Endothelial cell of umbilical vein (primary cell): Measurements from ENCODE around the gene XPNPEP1.

Source experiments
- EZH2 ChIP-seq: IDR thresholded peaks from 2 replicates; pipeline ENCODE4 v1.6.1; 2012; ENCODE audit warnings: borderline replicate concordance, low read depth, mild to moderate bottlenecking, moderate library complexity, low read length, inconsistent platforms; ENCODE audit not compliant: severe bottlenecking
- FOS ChIP-seq: IDR thresholded peaks from 2 replicates; pipeline ENCODE4 v1.6.1; 2011; ENCODE audit warnings: mild to moderate bottlenecking, low read length, moderate library complexity, borderline replicate concordance; ENCODE audit not compliant: insufficient read depth
- JUN ChIP-seq: IDR thresholded peaks from 2 replicates; pipeline ENCODE4 v1.6.1; 2011; ENCODE audit warnings: borderline replicate concordance, low read depth; ENCODE audit not compliant: insufficient read length, insufficient read depth
- MYC ChIP-seq: IDR thresholded peaks from one replicate; pipeline ENCODE4 v1.6.1; 2011; ENCODE audit warnings: mild to moderate bottlenecking, low read depth, low read length
- POLR2A ChIP-seq: IDR thresholded peaks from 2 replicates; pipeline ENCODE4 v1.6.1; 2012; ENCODE audit warnings: low read depth, mild to moderate bottlenecking, control low read depth, low read length
- POLR2AphosphoS5 ChIP-seq: IDR thresholded peaks from 2 replicates; pipeline ENCODE4 v1.6.1; 2012; ENCODE audit warnings: low read depth, mild to moderate bottlenecking, control low read depth, low read length, moderate library complexity; ENCODE audit not compliant: insufficient read depth
- TF ChIP-seq, protein P1 (sequence below), 2 donors: IDR thresholded peaks; 1 replicate in 1 of 2; 2 replicates in 1 of 2; pipeline ENCODE4 v1.5.1; 2011; ENCODE audit warnings: low read length in 2 of 2, mild to moderate bottlenecking in 2 of 2, moderate library complexity in 2 of 2, control low read depth in 1 of 2, inconsistent platforms in 1 of 2, low read depth in 1 of 2; ENCODE audit not compliant: insufficient read depth in 1 of 2; ENCODE audit errors: extremely low read depth in 1 of 2
- TF ChIP-seq, protein P2 (sequence below): IDR thresholded peaks from 2 replicates; pipeline ENCODE4 v1.6.1; 2011; ENCODE audit not compliant: insufficient read depth, insufficient read length

DNA sequence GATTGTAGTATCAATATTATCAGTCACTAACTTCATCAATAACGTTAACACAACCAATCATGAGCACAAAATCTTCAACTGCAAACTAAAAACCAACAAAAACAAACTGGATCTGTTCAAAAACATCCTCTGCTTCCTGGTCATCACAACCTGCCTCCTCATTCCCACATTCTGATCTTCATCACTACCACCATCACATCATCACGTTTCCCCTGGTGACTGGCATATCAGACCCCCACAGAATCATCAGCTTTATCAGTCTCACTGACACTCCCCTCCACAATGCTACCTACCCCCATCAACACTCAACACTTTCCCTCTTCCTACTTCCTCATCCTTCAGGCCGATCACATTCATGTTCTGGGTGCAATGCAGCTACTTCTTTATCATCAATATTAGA lies 11.4 kb downstream of the XPNPEP1 start:
- TF ChIP-seq, protein P1, sequence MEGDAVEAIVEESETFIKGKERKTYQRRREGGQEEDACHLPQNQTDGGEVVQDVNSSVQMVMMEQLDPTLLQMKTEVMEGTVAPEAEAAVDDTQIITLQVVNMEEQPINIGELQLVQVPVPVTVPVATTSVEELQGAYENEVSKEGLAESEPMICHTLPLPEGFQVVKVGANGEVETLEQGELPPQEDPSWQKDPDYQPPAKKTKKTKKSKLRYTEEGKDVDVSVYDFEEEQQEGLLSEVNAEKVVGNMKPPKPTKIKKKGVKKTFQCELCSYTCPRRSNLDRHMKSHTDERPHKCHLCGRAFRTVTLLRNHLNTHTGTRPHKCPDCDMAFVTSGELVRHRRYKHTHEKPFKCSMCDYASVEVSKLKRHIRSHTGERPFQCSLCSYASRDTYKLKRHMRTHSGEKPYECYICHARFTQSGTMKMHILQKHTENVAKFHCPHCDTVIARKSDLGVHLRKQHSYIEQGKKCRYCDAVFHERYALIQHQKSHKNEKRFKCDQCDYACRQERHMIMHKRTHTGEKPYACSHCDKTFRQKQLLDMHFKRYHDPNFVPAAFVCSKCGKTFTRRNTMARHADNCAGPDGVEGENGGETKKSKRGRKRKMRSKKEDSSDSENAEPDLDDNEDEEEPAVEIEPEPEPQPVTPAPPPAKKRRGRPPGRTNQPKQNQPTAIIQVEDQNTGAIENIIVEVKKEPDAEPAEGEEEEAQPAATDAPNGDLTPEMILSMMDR (IDR thresholded peaks at IDR 0.05; ENCODE audit: extremely low read depth in 1 of 2, insufficient read depth in 1 of 2, low read depth in 1 of 2, low read length in 2 of 2) = no peak
- no peak for TF ChIP-seq POLR2A
- TF ChIP-seq EZH2 = no peak
- TF ChIP-seq POLR2AphosphoS5 = no peak
- TF ChIP-seq, protein P2, sequence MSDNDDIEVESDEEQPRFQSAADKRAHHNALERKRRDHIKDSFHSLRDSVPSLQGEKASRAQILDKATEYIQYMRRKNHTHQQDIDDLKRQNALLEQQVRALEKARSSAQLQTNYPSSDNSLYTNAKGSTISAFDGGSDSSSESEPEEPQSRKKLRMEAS = no peak
- no peak for TF ChIP-seq FOS
- TF ChIP-seq MYC = no peak
- no peak for TF ChIP-seq JUN
